Hepatocyte (in vitro differentiated cells): ENCODE results near the gene PLEKHJ1. TPM values are rescaled to one million over a fixed set of nuclear protein-coding genes. Genes with fewer than 3 reads are reported as not detected.

ENCODE experiments used
- DNase-seq: peaks from one replicate; pipeline ENCODE4 v3.0.0-alpha.2; 2016; ENCODE audit warnings: low spot score
- H2AFZ ChIP-seq: fragments of 200-600 bp; sonication (generic); 2 replicates; pipeline ENCODE4 v1.6.0; 2016; ENCODE audit warnings: antibody characterized with exemption, mild to moderate bottlenecking
- H3K27ac ChIP-seq: fragments of 200-600 bp; sonication (generic); 2 replicates; pipeline ENCODE4 v1.5.1; 2016; ENCODE audit warnings: mild to moderate bottlenecking
- H3K27me3 ChIP-seq: fragments of 200-600 bp; sonication (generic); 2 replicates; pipeline ENCODE4 v1.6.1; 2016
- H3K36me3 ChIP-seq: fragments of 200-600 bp; sonication (generic); replicated peaks from 2 replicates; pipeline ENCODE4 v1.5.1; 2016; ENCODE audit warnings: low read depth; ENCODE audit not compliant: insufficient read depth
- H3K4me1 ChIP-seq: fragments of 200-600 bp; sonication (generic); 2 replicates; pipeline ENCODE4 v1.5.1; 2016; ENCODE audit warnings: mild to moderate bottlenecking, moderate library complexity; ENCODE audit not compliant: insufficient read depth
- H3K4me2 ChIP-seq: fragments of 200-600 bp; sonication (generic); 2 replicates; pipeline ENCODE4 v1.6.0; 2016
- H3K4me3 ChIP-seq: fragments of 200-600 bp; sonication (generic); 2 replicates; pipeline ENCODE4 v1.5.1; 2016; ENCODE audit warnings: mild to moderate bottlenecking
- H3K79me2 ChIP-seq: fragments of 200-600 bp; sonication (generic); 2 replicates; pipeline ENCODE4 v1.6.0; 2017; ENCODE audit warnings: mild to moderate bottlenecking
- H3K9me2 ChIP-seq: fragments of 200-600 bp; sonication (generic); replicated peaks from 2 replicates; pipeline ENCODE4 v1.6.0; 2017; ENCODE audit warnings: mild to moderate bottlenecking; ENCODE audit not compliant: insufficient read depth
- H3K9me3 ChIP-seq: fragments of 200-600 bp; sonication (generic); 2 replicates; pipeline ENCODE4 v1.5.1; 2016; ENCODE audit warnings: low read depth, mild to moderate bottlenecking
- H4K20me1 ChIP-seq: fragments of 200-600 bp; sonication (generic); 2 replicates; pipeline ENCODE4 v1.6.0; 2016; ENCODE audit warnings: mild to moderate bottlenecking; ENCODE audit not compliant: insufficient read depth, poor library complexity, severe bottlenecking
- CTCF ChIP-seq: fragments of 200-600 bp; sonication (generic); IDR thresholded peaks from 2 replicates; pipeline ENCODE4 v1.5.1; 2016; ENCODE audit warnings: antibody characterized with exemption, mild to moderate bottlenecking; ENCODE audit not compliant: poor library complexity
- EZH2 ChIP-seq: fragments of 200-600 bp; sonication (generic); IDR thresholded peaks from 2 replicates; pipeline ENCODE4 v1.6.1; 2016; ENCODE audit warnings: antibody characterized with exemption, mild to moderate bottlenecking, borderline replicate concordance
- EZH2phosphoT487 ChIP-seq: fragments of 200-600 bp; sonication (generic); IDR thresholded peaks from one replicate; pipeline ENCODE4 v1.6.1; 2018; ENCODE audit warnings: antibody characterized with exemption, mild to moderate bottlenecking, low read depth, moderate library complexity; ENCODE audit not compliant: unreplicated experiment, severe bottlenecking
- WGBS: methylation state at CpG from one replicate; pipeline ENCODE4 v1.1.6; 2016; ENCODE audit warnings: low lambda C conversion rate; ENCODE audit errors: missing lambda C conversion rate; 5-methylcytosine and 5-hydroxymethylcytosine counted together
- polyA plus RNA-seq: library from polyadenylated mRNA; unstranded; fragments of >200 nt; fragmentation: Nextera tagmentation; extraction: Ambion mirVana; gene quantifications from 2 replicates; pipeline ENCODE4 v1.2.1, GENCODE V29; 2016
- total RNA-seq: library from RNA; depleted of rRNA; stranded (reverse); fragments of >200 nt; gene quantifications from 2 replicates; pipeline ENCODE4 v1.2.3, GENCODE V29; 2014

The PLEKHJ1 gene
- total and polyA plus RNA-seq, 2 experiments from 2014 or later = 165 to 190 TPM

DNA sequence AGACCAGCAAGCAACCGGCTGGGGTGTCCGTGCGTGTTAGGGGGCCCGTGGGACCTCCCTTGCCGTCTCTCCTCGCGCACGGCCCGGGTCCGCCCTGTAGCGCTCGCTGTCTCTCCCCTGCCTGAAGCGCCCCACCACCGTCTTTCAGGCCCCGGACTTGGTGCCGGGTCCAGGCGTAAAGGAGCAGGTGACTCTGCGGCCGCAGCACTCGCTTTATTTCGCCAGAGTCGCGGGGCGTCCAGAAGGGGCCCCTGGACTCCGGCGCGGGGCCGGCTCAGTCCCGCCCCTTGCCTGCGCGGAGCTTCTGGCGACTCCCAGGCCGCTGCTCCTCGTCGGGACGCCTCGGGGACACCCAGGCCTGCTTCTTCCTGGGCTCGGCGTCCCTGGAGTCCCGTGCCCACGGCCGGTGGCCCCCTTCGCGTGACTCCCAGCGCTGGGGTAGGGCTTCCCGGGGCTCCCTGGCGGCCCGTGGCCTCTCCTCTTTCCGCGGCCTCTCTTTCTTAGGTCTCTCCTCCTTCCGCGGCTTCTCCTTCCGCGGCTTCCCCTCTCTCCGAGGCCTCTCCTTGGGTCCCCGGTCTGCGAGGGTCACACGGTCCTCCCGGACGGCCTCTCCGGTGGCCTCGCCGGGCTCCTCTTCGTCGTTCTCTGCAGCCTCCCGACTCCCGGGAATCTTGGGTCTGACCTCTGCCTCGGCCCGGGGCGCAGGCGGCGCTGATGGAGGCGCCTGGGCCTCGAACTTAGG is 16.1 kb upstream of the PLEKHJ1 start:
- H4K20me1 ChIP-seq = no peaks in the 10 kb centered on the region
- 95% methylated on average over 64 of the region's 74 CpGs for WGBS
- H3K27ac ChIP-seq = no peak overlapping the region
- TF ChIP-seq CTCF (no peak), EZH2phosphoT487 (no peak)
- H2AFZ ChIP-seq = no peak overlapping the region
- H3K79me2 ChIP-seq = no peaks in the 10 kb centered on the region
- no peaks in the 10 kb centered on the region for H3K9me3 ChIP-seq
- H3K9me2 ChIP-seq = no peaks in the 10 kb centered on the region
- H3K4me1 ChIP-seq = peaks cover 13% of the 10 kb centered on the region
- no peaks in the 10 kb centered on the region for H3K36me3 ChIP-seq
- no peaks in the 10 kb centered on the region for H3K27me3 ChIP-seq
- H3K4me3 ChIP-seq = no peak overlapping the region
- no peak for DNase-seq
- H3K4me2 ChIP-seq = peak overlapping the region; percentile 91

- Histone ChIP-seq H3K9me2 (no peaks in the 10 kb centered on the region), H2AFZ (no peak overlapping the region), H3K27me3 (no peaks in the 10 kb centered on the region), H3K4me2 (no peak overlapping the region), H4K20me1 (no peaks in the 10 kb centered on the region), H3K4me1 (peaks cover 13% of the 10 kb centered on the region), H3K27ac (no peak overlapping the region), H3K9me3 (no peaks in the 10 kb centered on the region), H3K79me2 (no peaks in the 10 kb centered on the region), H3K36me3 (no peaks in the 10 kb centered on the region), H3K4me3 (no peak overlapping the region)
- no peak for TF ChIP-seq EZH2
- TF ChIP-seq CTCF = no peak
- TF ChIP-seq EZH2phosphoT487 = no peak
- DNase-seq = no peak
- WGBS = over 99% methylated on average over 99 of the region's 125 CpGs
Measured at GRCh38 chr19:2251106-2252054, 15.3 kb upstream of the PLEKHJ1 start.

- no peaks in the 10 kb centered on the region for H3K27me3 ChIP-seq
- no peak overlapping the region for H2AFZ ChIP-seq
- no peak overlapping the region for H3K4me2 ChIP-seq
- over 99% methylated on average over 27 of the region's 40 CpGs for WGBS
- no peaks in the 10 kb centered on the region for H4K20me1 ChIP-seq
- H3K9me2 ChIP-seq = no peaks in the 10 kb centered on the region
- no peaks in the 10 kb centered on the region for H3K9me3 ChIP-seq
- peaks cover 13% of the 10 kb centered on the region for H3K4me1 ChIP-seq
- DNase-seq = no peak
- H3K4me3 ChIP-seq = no peak overlapping the region
- no peaks in the 10 kb centered on the region for H3K79me2 ChIP-seq
- TF ChIP-seq EZH2phosphoT487 = no peak
- no peak for TF ChIP-seq EZH2
- no peak for TF ChIP-seq CTCF
- no peak overlapping the region for H3K27ac ChIP-seq
- H3K36me3 ChIP-seq = no peaks in the 10 kb centered on the region
Measured at GRCh38 chr19:2250766-2251105, 14.6 kb upstream of the PLEKHJ1 start.
